ENCODE data around the gene C1orf56.
A peak's percentile ranks its signal among the peaks of the same experiment; 100 is the strongest.

Gene C1orf56, protein sequence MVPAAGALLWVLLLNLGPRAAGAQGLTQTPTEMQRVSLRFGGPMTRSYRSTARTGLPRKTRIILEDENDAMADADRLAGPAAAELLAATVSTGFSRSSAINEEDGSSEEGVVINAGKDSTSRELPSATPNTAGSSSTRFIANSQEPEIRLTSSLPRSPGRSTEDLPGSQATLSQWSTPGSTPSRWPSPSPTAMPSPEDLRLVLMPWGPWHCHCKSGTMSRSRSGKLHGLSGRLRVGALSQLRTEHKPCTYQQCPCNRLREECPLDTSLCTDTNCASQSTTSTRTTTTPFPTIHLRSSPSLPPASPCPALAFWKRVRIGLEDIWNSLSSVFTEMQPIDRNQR

DNA sequence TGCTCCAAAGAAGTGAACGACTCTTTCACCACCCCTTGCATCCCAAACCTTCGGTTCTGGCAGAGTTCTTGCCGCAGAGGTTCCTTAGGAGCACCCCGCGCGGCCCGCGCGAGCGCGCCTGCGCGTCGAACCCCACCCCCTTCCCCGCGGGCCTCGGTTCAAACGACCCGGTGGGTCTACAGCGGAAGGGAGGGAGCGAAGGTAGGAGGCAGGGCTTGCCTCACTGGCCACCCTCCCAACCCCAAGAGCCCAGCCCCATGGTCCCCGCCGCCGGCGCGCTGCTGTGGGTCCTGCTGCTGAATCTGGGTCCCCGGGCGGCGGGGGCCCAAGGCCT lies at the start of gene C1orf56:
Gene C1orf56 (plus strand): TSS at position 161 of the 334 bp plus-strand sequence. CDS start 97 bp downstream, at position 258.
- DNase-seq (ENCODE audit: low read depth) = peak; percentile 56

DNA sequence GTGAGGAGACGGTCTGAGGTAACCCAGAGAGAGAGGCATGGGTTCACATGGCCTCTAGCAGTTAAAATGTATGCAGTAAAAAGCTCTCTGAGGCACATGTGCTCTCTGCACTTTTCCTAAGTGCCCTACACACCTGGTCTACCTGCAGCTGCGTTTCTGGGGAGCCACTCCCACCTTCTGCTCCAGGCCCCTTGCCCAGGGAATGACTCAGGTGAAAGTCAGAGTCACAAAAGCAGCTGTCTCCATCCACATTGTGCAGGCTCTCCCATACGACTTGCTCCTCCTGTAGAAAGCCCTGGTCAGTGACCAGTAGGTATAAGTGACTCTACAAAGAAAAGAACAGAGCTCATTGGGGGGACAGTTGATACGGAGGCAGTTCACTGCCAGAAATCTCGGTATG lies 49.6 kb upstream of the C1orf56 start:
- no peak for DNase-seq (ENCODE audit: low read depth)

DNA sequence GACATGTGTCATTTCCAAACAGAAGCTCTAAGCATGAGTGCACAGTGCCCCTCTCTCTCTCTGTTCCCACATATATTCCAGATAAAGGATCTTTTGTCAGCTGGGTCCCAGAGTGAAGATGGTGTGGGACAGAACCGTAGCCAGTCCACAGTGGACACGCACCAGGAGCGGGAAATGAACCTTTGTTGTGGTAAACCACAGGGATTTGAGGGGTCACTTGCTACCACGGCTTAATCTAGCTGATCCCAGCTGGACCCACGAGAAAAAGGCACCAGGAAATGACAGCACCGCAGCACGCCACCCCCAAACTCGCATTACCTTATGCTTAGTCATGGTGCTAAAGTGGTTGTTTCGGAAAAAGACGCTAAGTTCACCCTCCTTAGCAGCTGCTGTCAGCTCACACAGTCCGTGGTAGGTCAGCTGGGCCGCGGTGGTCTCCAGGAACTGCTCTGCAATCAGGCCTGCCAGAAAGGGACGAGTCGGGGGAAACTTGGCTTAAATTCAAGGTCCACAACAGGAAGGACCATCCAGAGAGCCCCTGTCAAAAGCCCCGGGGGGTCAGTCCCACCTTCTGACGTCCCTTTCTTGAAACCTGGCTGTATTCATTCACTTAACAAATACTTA lies 48.4 kb upstream of the C1orf56 start:
- DNase-seq (ENCODE audit: low read depth) = no peak

DNA sequence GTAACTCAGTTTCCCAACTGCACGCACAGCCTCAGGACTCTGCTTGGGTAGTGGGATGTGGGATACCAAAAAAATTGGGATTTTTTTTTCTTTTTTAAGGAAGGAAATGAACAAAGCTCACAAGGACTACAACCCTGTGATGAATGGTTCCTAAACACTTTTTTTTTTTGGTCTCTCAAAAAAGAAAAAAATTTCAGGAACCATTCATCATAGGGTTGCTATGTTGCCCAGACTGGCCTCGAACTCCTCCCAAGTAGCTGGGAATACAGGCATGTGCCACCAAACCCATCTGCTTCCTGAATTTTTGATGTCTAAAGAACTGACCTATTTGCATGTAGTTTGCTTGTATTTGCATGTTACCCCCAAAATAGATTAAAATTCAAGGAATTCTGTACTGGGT lies 47.6 kb upstream of the C1orf56 start:
- DNase-seq (ENCODE audit: low read depth) = no peak

DNA sequence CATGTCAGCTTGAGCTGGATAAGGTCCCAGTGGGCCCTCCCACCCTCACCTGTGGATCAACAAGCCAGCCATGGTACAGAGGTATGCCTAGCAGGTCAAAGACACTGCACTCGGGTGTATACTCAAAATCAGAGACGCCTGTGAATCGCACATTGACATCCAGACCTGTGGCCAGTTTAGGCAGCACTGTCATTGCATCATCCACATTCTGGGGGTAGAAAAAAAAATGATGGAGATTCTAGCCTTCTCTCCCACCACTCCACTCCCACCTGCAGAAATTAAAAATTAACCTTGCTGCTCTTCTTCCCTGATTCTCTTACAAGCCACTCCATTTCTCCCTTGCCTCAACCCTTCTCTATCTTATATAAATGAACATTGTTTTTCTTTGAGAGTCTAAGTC lies 47.1 kb upstream of the C1orf56 start:
- no peak for DNase-seq (ENCODE audit: low read depth)

DNA sequence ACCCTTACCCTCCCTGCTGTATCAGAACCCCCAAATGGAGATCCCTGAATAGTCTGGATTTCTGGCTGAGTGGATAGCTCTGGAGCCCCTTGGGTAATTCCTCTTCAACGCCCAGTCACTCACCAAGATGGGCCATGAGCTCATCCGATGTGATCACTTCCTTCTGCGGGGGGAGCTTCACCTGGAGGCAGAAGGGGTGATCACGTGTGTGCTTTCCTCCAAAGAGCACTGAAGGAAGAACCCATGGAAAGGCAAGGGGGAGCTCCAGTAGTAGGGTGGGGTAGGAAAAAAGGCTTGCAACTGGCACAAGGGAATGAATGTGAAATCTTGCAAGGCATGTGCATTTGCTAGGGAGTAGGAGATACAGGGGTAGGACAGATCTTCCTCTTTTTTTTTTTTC lies 45.9 kb upstream of the C1orf56 start:
- DNase-seq (ENCODE audit: low read depth) = no peak

DNA sequence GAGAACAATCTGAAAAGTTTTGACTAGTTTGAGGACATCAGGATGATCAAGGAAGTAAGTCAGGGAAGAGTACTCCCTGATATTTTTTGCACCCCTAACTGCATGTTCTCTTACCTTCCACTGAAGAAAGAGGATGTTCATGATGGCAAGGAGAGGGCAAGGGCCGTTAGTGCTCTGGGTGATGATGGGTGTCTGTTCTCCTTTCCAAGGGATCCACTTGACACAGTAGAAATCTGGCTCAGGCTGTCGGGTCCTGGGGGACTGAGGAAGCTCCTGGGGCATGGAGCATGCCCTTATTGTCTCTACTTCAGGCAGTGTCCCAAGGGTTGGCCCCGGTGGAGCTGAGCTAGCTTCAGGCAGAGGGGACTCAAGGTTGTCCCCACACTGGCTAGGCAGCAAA lies 45.5 kb upstream of the C1orf56 start:
- no peak for DNase-seq (ENCODE audit: low read depth)

GRCh38 chr1:151002611-151003010 lies 44.9 kb upstream of the C1orf56 start:
- DNase-seq (ENCODE audit: low read depth) = no peak

GRCh38 chr1:151003180-151003579 lies 44.4 kb upstream of the C1orf56 start:
- no peak for DNase-seq (ENCODE audit: low read depth)

- no peak for DNase-seq (ENCODE audit: low read depth)
These were observed 41.7 kb upstream of the C1orf56 start for GRCh38 chr1:151005729-151006319.

GRCh38 chr1:151006327-151007052 lies 41.1 kb upstream of the C1orf56 start, which contains the start of gene MINDY1:
Gene MINDY1, minus strand, starts transcription at chr1:151006902. Its CDS starts 4,285 bp downstream, at chr1:151002617.
- DNase-seq (ENCODE audit: low read depth) = no peak

DNA sequence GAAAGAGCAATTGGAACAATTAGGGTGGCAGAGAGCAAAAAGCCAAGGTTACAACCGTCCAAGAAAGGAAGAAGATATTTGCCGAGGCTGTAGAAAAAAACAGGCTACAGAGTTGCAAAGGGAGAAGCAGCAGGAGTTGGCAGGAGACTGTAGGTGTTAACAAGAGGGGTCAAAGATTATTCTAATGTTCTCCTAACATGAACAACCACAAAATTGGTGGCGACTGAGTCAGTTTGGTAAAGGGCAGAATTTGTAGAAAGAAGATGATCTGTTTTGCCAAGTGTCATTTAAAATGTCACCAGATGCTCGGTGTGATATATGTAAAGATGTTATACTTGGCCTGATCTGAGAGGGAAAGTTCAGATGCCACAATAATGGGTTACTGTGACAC lies 39.7 kb upstream of the C1orf56 start:
- no peak for DNase-seq (ENCODE audit: low read depth)

DNA sequence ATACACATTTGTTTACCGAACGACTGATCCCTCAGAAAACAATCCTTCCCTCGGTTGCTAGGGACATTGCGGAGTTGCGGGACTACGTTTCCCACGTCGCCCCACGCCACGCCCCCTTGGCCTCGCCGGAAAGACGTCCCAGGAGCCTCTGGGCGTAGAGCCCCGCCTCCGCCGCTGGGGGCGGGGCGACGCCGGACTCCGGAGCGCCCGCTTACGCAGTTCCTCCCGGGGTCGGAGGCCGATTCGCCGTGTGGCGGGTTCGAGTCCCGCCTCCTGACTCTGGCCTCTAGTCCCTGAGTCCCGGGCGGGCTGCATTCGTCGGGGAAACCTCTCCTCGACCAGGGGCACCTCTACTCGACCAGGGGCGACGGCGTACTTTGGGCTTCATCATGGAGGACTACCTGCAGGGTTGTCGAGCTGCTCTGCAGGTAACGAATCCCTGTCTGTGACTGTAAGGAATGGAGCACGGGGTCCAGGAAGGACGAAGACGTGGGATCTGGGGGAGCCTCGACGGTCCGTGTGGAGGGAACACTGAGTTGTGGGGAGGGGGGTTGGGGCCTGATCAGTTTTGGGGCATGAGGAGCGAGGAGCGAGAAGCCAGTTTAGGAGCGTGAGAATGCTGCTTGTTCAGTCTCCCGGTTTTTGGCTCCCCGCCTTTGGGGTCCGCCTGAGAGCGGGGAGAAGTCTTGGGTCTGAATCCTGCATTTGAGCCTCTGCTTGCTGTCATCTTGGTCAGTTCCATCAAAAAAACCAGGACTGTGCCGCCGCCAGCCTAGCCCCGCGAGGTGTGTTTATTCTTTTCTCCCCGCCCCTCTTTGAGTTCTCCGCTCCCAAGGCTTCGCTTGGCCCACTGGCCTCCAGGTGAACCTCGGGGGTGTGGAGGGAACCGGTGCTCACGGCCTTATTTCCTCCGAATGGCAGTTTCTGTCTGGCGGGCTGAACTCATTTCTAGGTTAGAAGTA lies 39.0 kb upstream of the C1orf56 start, which contains the start of gene PRUNE1:
Gene PRUNE1 (plus strand): TSS at position 206 of the 962 bp plus-strand sequence. CDS start 184 bp downstream, at position 390.
- DNase-seq (ENCODE audit: low read depth) = peak; percentile 94

- DNase-seq (ENCODE audit: low read depth) = no peak
These were observed 38.4 kb upstream of the C1orf56 start for GRCh38 chr1:151009206-151009587.

DNA sequence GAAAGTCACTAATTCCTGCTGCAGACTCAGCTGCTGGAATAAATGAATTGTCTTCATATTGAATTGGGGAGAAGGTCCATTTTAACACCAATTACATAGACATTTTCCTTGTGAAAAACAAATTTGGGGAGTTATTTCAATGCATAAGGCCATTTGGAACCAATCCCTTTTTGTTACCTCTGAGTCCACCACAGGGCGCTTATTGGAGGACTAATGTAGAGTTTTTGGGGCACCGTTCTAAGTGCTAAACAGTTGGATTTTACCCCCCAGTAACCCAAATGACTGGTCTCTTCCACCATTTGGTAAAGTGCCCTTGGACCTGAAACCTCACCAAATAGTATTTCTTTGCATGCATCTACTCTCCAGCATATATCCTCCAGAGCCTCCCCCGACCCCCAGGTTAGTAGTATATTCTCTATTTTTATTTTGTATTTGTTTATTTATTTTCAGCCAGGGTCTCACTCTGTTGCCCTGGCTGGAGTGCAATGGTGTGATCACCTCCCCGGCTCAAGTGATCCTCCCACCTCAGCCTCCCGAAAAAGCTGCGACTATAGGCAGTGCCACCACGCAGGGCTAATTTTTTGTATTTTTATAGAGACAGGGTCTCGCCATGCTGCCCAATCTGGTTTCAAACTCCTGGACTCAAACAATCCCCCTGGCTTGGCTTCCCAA lies 37.7 kb upstream of the C1orf56 start:
- no peak for DNase-seq (ENCODE audit: low read depth)

GRCh38 chr1:151010346-151010726 lies 37.2 kb upstream of the C1orf56 start:
- no peak for DNase-seq (ENCODE audit: low read depth)

GRCh38 chr1:151011154-151011850 lies 36.2 kb upstream of the C1orf56 start:
- DNase-seq (ENCODE audit: low read depth) = no peak

GRCh38 chr1:151012684-151013471 lies 34.7 kb upstream of the C1orf56 start:
- no peak for DNase-seq (ENCODE audit: low read depth)

DNA sequence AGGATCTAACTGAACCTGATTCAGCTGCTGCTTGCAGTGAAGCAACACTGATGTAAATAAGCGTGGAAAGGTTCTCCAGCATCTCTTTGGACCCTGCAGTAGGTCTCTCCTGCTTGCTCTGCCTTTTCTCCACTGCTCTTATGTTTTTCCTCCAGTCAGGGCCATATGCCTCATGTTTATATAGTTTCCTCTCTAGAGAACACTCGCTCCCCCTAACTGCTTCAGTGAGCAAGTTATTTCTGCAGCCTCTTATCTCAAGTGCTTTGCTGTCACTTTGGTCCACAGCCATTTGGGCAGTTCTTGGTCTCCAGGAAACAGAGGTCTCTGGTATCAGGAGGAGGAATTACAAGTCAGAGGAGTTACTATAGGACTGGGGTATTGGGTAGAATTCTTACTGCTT lies 34.0 kb upstream of the C1orf56 start:
- no peak for DNase-seq (ENCODE audit: low read depth)

Measured in activated T-helper 1 cell treated with Interleukin-2 at 50 U/mL for 16 hours (primary cell).